Mucosa of descending colon (tissue), 3 donors: Measurements from ENCODE around the gene ARHGAP6. TPM values are rescaled to one million over a fixed set of nuclear protein-coding genes. Genes with fewer than 3 reads are reported as not detected.

ENCODE experiments used
- ATAC-seq: fragments of 200-7000 bp; cut with Tn5 transposase; one replicate; pipeline ENCODE4 v1.9.1; 2020; ENCODE audit warnings: mild to moderate bottlenecking, moderate library complexity
- DNase-seq, 3 donors: peaks; one replicate each; pipeline ENCODE4 v3.0.0-alpha.2; 2020
- H3K36me3 ChIP-seq: fragments of 200-600 bp; one replicate; pipeline ENCODE4 v1.8.0; 2021; ENCODE audit warnings: low read depth, mild to moderate bottlenecking
- H3K4me1 ChIP-seq: fragments of 200-600 bp; one replicate; pipeline ENCODE4 v1.8.0; 2021; ENCODE audit warnings: low read depth, mild to moderate bottlenecking
- H3K4me3 ChIP-seq: fragments of 200-600 bp; one replicate; pipeline ENCODE4 v1.8.0; 2021; ENCODE audit warnings: mild to moderate bottlenecking
- H3K9me3 ChIP-seq: fragments of 200-600 bp; one replicate; pipeline ENCODE4 v1.8.0; 2021; ENCODE audit warnings: mild to moderate bottlenecking
- CTCF ChIP-seq: fragments of 200-600 bp; IDR thresholded peaks from one replicate; pipeline ENCODE4 v1.8.0; 2022; ENCODE audit warnings: antibody characterized with exemption, mild to moderate bottlenecking
- intact Hi-C, 2 donors: fragments of 100-400 bp; cut with DNase I in 1 of 2; cut with micrococcal nuclease in 1 of 2; formaldehyde crosslinking; loops; one replicate each; pipeline versions ENCODE4 v1.11.0 to v1.11.1; 2022; cut with DNase I, micrococcal nuclease
- total RNA-seq, 3 donors: library from RNA; stranded (reverse); fragmentation: NEBNext Ultra II Directional in 2 of 3; extraction: Animal tissue kit (Norgen Biotek cat#: 25700) in 2 of 3; gene quantifications; one replicate each; pipeline versions ENCODE4 v1.2.1 to v1.2.4, GENCODE V29; 2021 to 2023
- donor health status: DM: no; HTN: no; CAD: no; lungs with moderate emphysema.
- donor health status: DM: no; HTN: no; CAD: no.
- donor health status: DM: no; HTN: yes; CAD: no.

ARHGAP6 gene
- total RNA-seq, 3 donors from 2014 or later, result 2.2 to 41.5 (median 4.4) TPM

GRCh38 chrX:11591723-11592346, 73.9 kb downstream of the ARHGAP6 start:
- TF ChIP-seq CTCF, result no peak
- no peaks in the 10 kb centered on the region for H3K4me1 ChIP-seq
- ATAC-seq (no peak), DNase-seq (no peak)
- H3K4me3 ChIP-seq, result no peak overlapping the region
- intact Hi-C loops, result no loop called here
- no peaks in the 10 kb centered on the region for H3K9me3 ChIP-seq
- H3K36me3 ChIP-seq, result no peaks in the 10 kb centered on the region

- H3K4me3 ChIP-seq, result no peak overlapping the region
Measured at GRCh38 chrX:11589641-11590040, 76.1 kb downstream of the ARHGAP6 start.

GRCh38 chrX:11588097-11588496, 77.6 kb downstream of the ARHGAP6 start:
- H3K4me1 ChIP-seq, result no peaks in the 10 kb centered on the region
- intact Hi-C loops, result no loop called here
- ATAC-seq, result no peak

More at GRCh38 chrX:11589641-11590040, 76.1 kb downstream of the ARHGAP6 start:
- H3K9me3 ChIP-seq, result no peaks in the 10 kb centered on the region
- intact Hi-C loops, result no loop called here
- no peak for TF ChIP-seq CTCF
- ATAC-seq, result no peak
- H3K4me1 ChIP-seq, result no peaks in the 10 kb centered on the region
- no peak for DNase-seq
- no peaks in the 10 kb centered on the region for H3K36me3 ChIP-seq

GRCh38 chrX:11585174-11585573, 80.5 kb downstream of the ARHGAP6 start:
- ATAC-seq (no peak), DNase-seq (no peak)
- TF ChIP-seq CTCF, result no peak
- Histone ChIP-seq H3K4me1 (no peaks in the 10 kb centered on the region), H3K9me3 (no peaks in the 10 kb centered on the region), H3K4me3 (no peak overlapping the region), H3K36me3 (no peaks in the 10 kb centered on the region)
- intact Hi-C loops, result no loop called here

More at GRCh38 chrX:11588097-11588496, 77.6 kb downstream of the ARHGAP6 start:
- no peak for TF ChIP-seq CTCF
- no peak for DNase-seq
- H3K9me3 ChIP-seq, result no peaks in the 10 kb centered on the region
- H3K36me3 ChIP-seq, result no peaks in the 10 kb centered on the region
- H3K4me3 ChIP-seq, result no peak overlapping the region

- ATAC-seq (no peak), DNase-seq (no peak)
- no peak overlapping the region for H3K4me3 ChIP-seq
- H3K36me3 ChIP-seq, result no peaks in the 10 kb centered on the region
- H3K9me3 ChIP-seq, result no peaks in the 10 kb centered on the region
- TF ChIP-seq CTCF, result no peak
- H3K4me1 ChIP-seq, result no peaks in the 10 kb centered on the region
- intact Hi-C loops, result no loop called here
Measured at GRCh38 chrX:11580789-11581188, 84.9 kb downstream of the ARHGAP6 start.
